DMS 273 (cell line): Measurements from ENCODE around the gene EFCAB6.

Source experiments
- DNase-seq: peaks from one replicate; lab custom pipeline; 2025; ENCODE audit not compliant: unreplicated experiment; lab: John Stamatoyannopoulos, UW

Gene EFCAB6

GRCh38 chr22:43600265-43600664, 211.8 kb downstream of the EFCAB6 start:
- no peak for DNase-seq

GRCh38 chr22:43592476-43592875, 219.6 kb downstream of the EFCAB6 start:
- DNase-seq: no peak

GRCh38 chr22:43591380-43591779, 220.7 kb downstream of the EFCAB6 start:
- no peak for DNase-seq

DNA sequence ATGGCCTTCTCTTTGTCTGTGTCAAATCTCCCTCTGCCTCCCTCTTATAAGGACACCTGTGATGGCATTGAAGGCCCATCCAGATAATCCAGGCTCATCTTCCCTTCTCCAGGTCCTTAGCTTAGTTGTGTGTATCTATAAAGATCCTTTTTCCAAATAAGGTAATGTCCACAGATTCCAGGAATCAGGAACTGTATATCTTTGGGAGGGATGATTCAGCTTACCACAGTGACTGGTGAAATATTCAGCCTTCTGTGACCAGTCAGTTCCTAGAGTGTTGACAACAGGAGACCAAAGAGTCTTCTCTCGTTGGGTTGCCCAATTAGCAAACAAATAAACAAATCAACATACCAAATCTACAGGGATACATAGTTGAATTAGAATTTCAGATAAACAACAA, 224.5 kb downstream of the EFCAB6 start:
- no peak for DNase-seq

GRCh38 chr22:43583501-43583900, 228.6 kb downstream of the EFCAB6 start:
- DNase-seq: no peak

GRCh38 chr22:43582394-43582793, 229.7 kb downstream of the EFCAB6 start:
- no peak for DNase-seq

DNA sequence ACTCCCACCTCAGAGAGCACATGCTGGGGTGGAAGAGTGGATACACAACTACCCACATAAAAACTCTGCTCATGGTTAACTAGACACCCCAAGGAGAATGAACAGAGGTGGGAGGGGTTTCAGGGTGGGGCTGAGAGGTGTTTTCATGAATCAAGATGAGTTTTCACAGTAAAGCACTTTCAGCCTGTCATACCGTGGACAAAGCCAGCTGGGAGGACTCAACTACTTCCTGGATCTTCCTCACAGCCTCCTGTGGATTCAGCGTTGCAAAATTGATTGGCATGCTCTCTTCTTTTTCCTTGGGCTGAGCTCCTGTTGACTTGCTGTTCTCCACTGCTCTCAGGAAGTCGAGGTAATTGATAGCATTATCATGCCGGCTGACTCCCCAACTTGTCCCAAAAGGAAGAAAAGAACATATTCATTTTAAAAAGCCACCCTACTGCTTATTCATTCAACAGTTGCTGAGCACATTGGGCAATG, 231.8 kb downstream of the EFCAB6 start:
- DNase-seq: no peak

DNA sequence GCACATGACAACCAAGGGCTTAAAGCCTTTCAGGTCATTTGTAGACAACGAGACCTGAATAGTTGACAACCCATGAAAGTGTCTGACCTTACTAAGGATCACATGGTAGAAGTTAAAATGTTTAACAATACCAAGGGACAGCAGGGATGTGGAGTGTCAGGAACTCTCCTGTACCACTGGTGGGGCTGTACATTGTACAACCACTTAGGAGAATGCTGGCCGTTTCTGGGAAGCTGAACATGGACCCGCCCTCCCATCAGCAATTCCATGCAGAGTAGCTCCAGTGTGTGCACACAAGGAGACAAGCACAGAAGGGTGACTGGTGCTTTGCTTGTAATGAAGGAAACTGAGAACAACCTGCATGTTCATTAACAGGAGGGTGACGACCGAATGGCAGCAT, 237.4 kb downstream of the EFCAB6 start:
- DNase-seq: no peak

DNA sequence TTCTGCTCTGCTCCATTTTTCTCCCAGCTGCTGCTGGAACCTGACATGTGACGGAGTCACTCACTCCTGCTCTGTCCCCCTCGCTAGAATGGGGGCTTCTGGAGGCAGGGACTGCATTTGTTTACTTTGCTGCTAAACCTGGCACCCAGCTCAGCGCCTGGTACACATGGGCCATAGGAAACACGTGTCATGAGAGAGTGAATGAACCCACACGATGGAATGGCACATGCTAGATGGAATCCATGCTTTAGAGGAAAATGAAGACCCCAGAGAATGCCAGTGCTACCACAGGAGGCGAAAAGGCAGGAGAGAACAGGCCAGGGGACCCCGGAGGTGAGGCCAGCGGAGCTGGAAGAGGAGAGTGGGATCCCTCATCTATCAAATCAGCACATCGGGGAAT, 239.4 kb downstream of the EFCAB6 start:
- no peak for DNase-seq

DNA sequence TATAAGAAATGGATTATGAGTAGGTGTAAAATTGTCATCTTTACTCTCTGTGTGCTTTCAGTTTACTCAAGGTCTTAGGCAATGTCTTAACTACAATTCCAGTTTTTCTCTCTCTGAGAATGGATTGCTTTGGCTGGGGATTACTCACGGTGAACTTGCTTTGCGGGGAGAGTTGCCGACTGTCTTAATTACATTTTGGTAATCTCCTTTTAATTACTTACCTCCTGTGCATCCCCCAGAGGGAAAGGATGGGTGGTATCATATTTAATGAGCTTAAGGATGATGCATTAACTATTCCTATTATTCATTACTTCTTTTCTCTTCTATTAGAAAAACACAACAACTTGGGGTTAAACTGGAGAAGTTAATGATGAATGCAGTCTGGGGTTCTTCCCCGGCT, 240.9 kb downstream of the EFCAB6 start:
- no peak for DNase-seq

DNA sequence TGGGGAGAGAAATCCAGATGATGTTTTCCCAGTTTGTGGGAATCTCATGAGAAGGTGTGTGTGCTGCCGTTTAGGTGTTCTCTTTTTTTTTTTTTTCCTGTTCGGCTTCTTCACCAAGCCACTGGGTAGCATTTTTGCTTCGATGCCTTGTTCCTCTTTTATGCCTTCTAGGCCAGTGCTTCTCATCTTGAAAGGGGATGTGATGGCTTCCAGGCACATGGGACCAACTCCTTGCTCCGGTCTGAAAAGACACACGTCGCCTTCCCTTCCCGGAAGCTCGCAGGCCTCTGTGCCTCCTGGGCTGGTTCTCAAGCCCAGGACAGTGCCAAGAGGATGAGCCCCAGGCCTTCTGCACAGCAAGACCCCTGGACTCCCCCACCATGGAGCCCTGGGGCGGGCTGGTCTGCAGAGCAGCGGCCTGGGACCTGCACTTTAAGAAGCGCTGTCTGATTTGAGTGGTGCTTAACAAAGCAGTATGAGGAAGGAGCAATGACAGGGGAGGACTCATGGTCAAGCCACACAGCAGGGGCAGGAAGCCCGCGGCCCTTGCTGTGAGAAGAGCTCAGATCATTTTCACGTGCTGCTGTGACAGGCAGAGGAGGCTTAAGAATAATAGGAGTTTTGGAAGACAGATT, 241.5 kb downstream of the EFCAB6 start:
- no peak for DNase-seq

GRCh38 chr22:43569111-43569510, 243.0 kb downstream of the EFCAB6 start:
- no peak for DNase-seq

DNA sequence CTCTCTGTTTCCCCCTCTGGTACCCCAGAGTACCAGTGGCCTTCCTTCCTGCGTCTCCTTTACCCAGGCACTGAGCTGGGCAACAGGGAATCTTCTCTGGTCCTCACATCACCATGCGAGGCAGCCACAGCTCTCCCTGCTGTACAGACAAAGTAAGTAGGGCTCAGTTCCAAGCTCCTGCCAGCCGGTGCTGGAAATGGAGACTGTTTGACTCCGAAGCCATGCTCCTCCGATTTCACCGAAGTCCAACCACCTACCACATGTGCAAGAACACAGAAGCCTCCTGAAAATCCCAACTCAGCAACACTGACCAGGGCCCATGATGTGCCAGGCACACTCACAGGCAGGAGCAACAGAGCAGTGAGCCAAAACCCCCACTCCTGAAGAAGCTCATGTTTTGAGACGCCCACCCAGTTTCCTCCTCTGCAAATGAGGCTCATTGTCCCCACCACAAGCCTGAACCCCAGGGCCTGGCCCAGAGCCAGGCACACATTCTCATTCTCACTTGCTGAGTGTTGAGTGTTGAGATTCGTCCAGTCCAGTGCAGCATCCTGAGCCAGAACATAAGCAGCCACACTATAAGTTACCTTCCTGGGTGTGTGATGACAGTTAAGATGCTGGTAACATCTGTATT, 244.3 kb downstream of the EFCAB6 start:
- DNase-seq: peak; percentile 41

- DNase-seq: peak; percentile 5
These were observed 245.4 kb downstream of the EFCAB6 start for GRCh38 chr22:43566561-43567332.

DNA sequence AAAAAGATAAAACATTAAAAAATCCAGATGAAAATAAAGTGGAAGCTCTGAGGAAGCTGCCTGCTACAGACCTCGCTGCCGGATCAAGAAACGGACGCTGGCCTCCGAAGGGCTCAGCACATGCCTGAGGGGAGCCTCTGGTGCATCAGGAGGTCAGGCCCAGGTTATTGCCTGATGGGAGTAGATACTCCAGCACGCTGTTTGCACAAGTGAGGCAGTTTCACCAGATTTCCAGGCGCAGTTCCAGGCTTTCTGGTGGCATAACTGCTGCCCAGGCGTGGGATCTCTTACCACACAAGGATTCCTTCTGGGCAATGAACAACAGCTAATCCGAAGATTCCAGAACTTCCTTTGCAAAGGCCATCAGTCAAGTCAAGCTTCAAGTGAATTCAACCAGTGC, 246.1 kb downstream of the EFCAB6 start:
- DNase-seq: no peak

DNA sequence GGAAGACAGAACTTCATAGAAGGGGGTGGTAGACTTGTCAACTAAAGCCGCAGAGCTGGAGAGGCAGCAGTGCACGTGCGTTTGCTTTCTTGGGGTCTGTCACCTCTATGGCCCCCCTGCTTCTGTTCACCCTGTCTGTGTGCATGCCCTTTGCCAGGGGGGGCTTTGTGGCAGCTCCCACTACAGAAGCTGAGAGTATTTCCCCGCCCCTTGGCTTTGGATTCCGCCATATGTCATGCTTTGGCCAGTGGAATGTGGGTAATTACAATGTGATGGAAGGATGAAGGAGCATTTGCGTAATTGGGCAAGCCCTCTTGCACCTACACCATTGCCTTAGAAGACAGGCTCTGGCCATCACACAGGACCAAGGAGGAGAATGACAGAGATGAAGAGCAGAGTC, 247.2 kb downstream of the EFCAB6 start:
- no peak for DNase-seq

DNA sequence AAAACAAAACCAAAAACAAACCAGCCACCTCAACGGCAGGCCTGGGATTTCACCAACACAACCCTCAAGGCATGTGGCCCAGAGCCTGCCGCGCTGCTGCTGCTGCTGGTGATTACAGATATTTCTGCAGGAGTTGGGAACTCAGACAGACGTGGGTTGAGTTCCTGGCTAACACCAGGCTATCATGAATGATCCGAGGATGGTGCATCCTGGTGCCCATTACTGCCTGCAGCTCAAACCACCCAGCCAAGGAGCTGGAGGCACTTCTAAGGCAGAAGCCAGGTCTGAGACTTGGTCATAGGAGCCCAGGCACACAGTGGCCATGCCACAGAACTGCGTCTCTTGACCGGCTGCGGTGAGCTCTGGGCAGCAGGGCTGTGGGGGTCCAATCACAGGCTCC, 248.5 kb downstream of the EFCAB6 start:
- no peak for DNase-seq

DNA sequence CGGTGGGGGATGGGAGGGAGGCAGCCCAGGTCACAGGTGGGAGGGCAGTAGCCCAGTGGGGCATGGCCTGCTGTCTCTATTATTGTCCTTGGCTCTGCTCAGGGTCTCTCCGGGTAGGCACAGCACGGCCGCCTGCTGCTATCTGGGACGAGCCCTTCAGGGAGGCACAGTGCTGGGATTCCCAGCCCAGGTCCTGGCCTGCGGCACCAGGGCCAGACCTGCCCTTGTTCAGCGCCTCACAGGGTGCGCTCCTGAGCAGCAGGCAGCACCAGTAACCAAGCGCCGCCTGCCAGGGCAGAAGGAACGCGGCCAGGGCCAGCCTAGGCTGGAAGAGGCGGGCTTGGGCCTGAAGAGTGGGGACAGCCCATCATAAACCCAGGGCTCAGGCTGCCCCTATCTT, 249.3 kb downstream of the EFCAB6 start:
- no peak for DNase-seq

- DNase-seq: peak; percentile 75
These were observed 250.5 kb downstream of the EFCAB6 start for GRCh38 chr22:43561415-43562178.

- no peak for DNase-seq
These were observed 251.5 kb downstream of the EFCAB6 start for GRCh38 chr22:43560651-43561050.
